GM12801 (cell line): ENCODE data around the gene RAB34.

Experiments
- CTCF ChIP-seq: IDR thresholded peaks from one replicate; pipeline ENCODE4 v1.5.1; 2011; ENCODE audit warnings: control low read depth; ENCODE audit not compliant: insufficient read length; ENCODE audit errors: extremely low read depth

The RAB34 gene

GRCh38 chr17:28665994-28666393, 51.7 kb downstream of the RAB34 start:
- no peak for TF ChIP-seq CTCF
